ENCODE data around the gene TNFRSF6B.
A peak's percentile ranks its signal among the peaks of the same experiment; 100 is the strongest.

Gene TNFRSF6B

DNA sequence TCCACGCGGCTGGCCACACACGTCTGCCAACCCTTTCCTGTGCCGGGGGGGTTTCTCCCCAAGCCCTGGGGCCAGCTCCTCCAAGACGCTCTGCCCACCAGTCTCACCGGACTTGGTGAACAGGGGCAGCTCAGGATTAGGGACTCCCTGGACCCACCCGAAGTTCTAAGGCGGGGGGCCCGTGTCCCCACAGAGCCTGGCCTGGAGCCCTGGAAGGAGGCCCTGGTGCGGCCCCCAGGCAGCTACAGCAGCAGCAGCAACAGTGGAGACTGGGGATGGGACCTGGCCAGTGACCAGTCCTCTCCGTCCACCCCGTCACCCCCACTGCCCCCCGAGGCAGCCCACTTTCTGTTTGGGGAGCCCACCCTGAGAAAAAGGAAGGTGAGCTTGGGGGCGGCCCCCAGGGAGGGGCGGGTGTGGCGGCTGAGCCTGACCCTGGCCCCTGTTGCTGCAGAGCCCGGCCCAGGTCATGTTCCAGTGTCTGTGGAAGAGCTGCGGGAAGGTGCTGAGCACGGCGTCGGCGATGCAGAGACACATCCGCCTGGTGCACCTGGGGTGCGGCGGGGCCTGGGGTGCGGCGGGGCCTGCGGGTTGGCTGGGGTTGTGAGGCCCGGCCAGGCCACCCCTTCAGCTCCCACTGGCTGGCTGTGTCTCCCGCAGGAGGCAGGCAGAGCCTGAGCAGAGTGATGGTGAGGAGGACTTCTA lies 45.4 kb downstream of the TNFRSF6B start:
- TF ChIP-seq, protein P1, sequence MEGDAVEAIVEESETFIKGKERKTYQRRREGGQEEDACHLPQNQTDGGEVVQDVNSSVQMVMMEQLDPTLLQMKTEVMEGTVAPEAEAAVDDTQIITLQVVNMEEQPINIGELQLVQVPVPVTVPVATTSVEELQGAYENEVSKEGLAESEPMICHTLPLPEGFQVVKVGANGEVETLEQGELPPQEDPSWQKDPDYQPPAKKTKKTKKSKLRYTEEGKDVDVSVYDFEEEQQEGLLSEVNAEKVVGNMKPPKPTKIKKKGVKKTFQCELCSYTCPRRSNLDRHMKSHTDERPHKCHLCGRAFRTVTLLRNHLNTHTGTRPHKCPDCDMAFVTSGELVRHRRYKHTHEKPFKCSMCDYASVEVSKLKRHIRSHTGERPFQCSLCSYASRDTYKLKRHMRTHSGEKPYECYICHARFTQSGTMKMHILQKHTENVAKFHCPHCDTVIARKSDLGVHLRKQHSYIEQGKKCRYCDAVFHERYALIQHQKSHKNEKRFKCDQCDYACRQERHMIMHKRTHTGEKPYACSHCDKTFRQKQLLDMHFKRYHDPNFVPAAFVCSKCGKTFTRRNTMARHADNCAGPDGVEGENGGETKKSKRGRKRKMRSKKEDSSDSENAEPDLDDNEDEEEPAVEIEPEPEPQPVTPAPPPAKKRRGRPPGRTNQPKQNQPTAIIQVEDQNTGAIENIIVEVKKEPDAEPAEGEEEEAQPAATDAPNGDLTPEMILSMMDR (IDR thresholded peaks at IDR 0.05; ENCODE audit: control insufficient read depth, extremely low read depth, insufficient read depth): no peak
- DNase-seq (ENCODE audit: low read depth): no peak
- H3K4me3 ChIP-seq (ENCODE audit: low read depth, low read length): peak overlapping the region; percentile 70

DNA sequence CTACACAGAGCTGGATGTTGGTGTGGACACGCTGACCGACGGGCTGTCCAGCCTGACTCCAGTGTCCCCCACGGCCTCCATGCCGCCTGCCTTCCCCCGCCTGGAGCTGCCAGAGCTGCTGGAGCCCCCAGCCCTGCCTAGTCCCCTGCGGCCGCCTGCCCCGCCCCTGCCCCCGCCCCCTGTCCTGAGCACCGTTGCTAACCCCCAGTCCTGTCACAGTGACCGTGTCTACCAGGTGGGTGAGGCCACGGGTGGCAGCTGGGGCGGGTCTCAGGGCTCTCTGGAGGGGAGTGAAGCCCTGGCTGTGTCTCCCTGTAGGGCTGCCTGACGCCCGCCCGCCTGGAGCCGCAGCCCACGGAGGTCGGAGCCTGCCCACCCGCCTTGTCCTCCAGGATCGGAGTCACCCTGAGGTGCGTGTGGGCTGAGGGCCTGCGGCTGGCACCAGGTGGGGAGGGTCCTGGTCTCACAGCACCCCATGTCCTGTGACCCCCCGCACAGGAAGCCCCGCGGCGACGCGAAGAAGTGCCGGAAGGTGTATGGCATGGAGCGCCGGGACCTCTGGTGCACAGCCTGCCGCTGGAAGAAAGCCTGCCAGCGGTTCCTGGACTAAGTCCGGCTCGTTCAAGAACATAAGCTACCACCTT lies 46.1 kb downstream of the TNFRSF6B start:
- no peak for DNase-seq (ENCODE audit: low read depth)
- TF ChIP-seq, protein P1 (IDR thresholded peaks at IDR 0.05; ENCODE audit: control insufficient read depth, extremely low read depth, insufficient read depth): no peak
- H3K4me3 ChIP-seq (ENCODE audit: low read depth, low read length): no peak overlapping the region

DNA sequence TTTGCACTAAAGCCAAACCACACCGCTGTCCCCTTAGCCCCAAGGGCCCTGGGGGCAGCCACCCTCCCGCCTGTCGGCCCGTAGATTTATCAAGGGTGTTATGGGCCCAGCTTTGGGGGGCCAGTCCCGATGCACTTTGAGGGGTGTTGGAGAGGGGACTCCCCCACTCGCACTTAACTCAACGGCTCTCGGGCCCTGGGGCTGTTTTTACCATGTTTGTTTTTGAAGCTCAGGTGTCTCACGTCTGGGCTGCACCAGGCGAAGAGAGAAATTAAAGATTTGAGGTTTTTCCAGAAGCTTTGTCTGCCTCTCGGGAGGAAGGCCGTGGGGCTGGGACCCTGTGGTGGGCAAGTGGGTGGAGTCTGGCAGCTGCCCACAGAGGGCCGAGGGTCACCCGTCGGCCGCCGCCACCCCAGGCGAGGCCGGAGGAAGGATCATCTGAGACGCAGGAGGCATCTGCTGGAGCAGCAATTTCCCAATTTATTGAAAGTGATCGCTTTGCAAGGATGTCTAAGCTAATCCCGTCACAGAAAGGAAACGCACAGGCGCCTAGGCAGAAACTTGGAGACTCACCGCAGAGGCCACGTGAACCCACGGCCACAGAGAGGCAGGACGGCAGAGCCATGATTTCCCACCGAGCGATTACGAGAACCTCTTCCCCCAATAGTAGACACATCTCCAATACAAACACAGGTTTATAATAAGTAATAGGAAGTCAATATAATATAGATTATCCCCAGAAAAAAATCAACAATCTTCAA lies 46.9 kb downstream of the TNFRSF6B start:
- TF ChIP-seq, protein P1 (IDR thresholded peaks at IDR 0.05; ENCODE audit: control insufficient read depth, extremely low read depth, insufficient read depth): no peak
- no peak overlapping the region for H3K4me3 ChIP-seq (ENCODE audit: low read depth, low read length)
- no peak for DNase-seq (ENCODE audit: low read depth)

DNA sequence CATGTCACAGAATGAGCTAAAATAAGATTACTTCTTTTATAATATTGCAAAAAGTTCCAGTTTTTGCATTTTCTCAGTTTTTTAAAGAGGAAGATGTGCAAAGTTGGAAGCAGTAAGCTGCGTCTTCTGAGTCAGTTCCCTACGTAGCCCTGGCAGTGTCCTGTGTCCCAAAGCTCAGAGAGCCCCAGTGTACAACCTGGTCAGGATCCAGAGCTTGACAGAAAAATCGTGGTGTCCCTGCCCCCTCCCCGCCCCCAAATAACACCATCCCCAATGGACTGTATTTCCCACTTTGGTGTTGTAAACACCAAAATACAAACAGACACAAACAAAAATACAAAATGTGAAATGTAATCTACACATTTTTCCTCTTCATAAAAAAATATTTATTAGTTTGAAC lies 47.7 kb downstream of the TNFRSF6B start:
- H3K4me3 ChIP-seq (ENCODE audit: low read depth, low read length): no peak overlapping the region
- no peak for DNase-seq (ENCODE audit: low read depth)

DNA sequence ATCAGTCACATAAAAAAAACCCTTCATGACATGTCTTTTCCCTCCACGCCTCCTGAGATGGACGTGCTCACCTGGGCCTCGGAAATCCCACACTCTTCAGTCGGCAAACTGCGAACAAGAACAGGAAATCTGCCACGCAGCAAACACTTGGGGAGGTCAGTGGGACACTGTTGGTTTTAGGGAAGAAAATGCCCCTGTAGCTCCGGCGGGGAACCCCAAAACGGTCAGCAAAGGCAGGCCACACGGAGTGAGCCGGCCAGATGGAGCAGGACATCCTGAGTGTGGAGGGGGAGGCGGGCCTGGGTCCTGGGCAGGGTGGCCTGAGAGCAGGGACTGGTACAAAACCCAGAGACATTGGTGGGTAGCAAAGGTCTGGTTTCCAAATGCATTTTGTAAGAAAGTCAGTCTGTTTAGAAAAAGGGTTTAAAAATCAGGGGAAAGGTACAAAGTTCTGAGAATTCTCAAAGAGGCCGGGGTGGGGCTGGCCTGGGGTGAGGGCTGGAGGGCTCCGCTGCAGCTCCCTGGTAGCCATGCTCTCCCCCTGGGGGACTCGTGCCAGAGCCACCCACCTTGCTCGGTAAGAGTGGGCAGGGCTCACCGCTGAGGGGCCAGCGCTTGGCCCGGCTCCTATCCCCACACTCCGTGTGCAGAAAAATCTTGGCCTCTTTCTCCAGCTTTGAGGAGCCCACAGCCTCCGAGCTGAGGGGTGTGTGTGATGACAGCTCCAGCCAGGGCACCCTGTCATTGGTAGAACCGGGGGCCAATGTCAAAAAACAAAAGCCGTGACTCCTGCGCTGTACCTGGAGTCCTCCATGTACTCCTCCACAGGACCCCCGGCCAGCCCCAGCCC lies 48.3 kb downstream of the TNFRSF6B start:
- H3K4me3 ChIP-seq (ENCODE audit: low read depth, low read length): no peak overlapping the region
- TF ChIP-seq, protein P1 (IDR thresholded peaks at IDR 0.05; ENCODE audit: control insufficient read depth, extremely low read depth, insufficient read depth): no peak
- DNase-seq (ENCODE audit: low read depth): no peak

More for the DNA sequence above, 47.7 kb downstream of the TNFRSF6B start:
- TF ChIP-seq, protein P1 (IDR thresholded peaks at IDR 0.05; ENCODE audit: control insufficient read depth, extremely low read depth, insufficient read depth): no peak

DNA sequence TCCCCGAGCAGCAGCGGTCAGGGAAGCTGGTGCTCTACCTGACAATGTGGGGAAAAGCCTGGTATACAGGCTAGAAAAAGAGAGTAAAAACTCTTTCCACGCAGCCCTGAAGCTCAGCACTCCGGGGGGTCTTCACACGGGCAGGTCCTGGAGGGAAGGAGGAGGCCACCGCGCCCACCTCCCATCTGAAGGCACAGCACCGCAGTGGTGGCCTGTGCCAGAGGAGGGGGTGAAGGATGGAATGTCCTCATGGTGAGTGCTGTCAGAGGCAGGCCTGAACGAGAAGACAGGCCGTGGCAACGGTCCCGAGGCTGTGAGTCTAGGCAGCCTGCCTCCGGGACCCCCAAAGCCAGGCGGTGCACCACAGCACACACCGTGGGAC lies 49.0 kb downstream of the TNFRSF6B start:
- TF ChIP-seq, protein P1 (IDR thresholded peaks at IDR 0.05; ENCODE audit: control insufficient read depth, extremely low read depth, insufficient read depth): no peak
- no peak overlapping the region for H3K4me3 ChIP-seq (ENCODE audit: low read depth, low read length)
- no peak for DNase-seq (ENCODE audit: low read depth)
